CD4-positive, alpha-beta T cell treated with Interferon gamma for 1 hour (primary cell): Measurements from ENCODE around the gene SRRM2.

Experiments used
- DNase-seq: peaks from one replicate; pipeline ENCODE4 v3.0.0-alpha.2; 2020

Gene SRRM2

GRCh38 chr16:2752035-2752849, at the start of gene SRRM2:
Gene SRRM2, plus strand, starts transcription at chr16:2752638. Its CDS starts 3,727 bp downstream, at chr16:2756365.
- peak; percentile 94 for DNase-seq

DNA sequence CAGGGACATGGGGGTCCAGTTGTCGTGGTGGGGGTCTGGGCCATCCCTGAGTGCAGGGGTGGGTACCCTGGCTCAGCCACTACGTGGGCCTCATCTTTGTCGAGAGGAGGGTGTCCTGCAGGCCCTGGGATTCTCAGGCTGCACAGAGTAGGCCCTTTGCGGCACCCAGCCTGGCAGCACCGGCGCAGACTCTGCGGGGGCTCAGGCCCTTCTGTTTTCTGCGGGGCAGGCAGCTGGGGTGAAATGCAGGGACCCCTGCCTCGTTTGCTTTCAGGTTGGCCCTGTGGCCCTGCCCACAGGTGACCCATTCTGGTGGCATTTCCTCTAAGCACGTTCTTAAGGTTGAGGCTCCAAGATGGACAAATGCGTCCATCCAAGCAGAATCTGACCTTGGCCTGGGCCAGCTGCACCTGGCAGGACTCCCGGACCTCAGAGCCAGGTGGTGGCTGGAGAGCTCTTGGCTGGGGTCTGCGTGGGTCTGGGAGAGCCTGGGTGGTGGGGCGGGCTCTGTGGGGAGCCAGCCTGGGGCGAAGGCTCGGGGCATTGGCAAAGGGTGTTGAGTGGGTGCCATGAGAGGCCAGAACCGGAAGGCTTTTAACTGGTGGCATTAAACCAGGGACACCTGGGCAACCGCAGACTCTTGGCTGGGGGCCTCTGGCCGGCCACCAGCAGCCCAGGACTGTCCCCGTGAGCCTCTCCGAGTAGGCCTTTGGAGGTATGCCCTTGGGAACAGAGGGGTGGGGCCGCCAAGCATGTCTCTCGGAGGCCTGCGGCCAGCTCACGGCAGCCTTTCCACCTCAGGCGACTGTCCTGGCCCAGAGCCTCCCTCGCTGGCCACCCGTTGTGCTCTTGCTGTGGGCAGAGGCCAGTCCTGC, 49.3 kb upstream of the SRRM2 start:
- no peak for DNase-seq

DNA sequence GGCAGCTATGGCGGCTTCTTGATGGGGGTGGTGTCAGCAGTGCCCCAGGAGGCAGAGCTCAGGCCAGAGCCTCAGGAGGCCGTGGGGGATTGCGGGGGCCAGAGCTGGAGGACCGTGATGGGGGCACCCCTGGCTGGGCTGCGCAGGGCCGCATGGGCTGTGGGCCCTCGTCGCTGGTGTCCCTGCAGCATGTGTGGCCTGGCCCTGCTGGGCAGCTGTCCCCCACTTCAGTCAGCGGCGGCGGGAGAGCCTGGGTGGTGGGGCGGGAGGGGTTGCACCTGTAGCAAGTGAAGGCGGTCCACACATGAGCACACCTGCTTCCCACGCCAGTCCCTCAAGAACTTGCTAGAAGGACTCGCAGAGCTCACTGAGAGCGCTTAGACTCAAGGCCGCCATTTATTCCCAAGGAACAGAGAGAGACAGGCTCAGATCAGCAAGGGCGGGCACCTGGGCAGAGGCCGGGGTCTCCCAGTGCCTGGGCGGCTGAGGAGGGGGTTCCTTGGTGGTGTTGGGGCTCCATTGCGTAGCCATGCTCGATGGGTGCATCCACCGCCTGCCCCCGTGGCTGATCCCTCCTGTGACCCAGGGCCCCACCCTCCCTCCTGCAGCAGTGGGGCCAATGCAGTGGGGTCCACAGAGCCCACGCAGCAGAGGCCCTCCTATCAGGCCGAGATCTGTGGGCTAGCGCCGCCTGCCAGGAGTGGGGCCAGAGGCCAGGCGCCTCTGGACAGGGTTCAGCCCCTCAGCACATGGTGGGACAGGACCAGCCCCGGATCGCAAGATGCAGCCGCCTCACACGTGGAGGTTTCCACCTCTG, 48.1 kb upstream of the SRRM2 start:
- no peak for DNase-seq

DNA sequence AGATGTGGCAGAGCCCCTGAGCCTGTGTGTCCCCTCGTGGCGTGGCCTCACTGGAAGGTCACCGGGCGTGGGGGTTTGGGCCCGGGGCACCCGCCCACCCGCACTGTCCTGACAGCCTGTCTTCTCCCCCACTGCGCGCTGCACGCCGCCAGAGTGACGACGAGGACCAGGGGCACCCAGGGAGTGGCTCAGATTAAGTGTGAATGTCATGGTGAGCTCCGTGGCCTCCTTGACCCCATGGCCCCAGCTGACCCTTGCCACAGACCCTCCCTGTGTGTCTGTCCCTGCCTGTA, 47.5 kb upstream of the SRRM2 start:
- no peak for DNase-seq

GRCh38 chr16:2705351-2705750, 47.1 kb upstream of the SRRM2 start:
- DNase-seq = no peak

DNA sequence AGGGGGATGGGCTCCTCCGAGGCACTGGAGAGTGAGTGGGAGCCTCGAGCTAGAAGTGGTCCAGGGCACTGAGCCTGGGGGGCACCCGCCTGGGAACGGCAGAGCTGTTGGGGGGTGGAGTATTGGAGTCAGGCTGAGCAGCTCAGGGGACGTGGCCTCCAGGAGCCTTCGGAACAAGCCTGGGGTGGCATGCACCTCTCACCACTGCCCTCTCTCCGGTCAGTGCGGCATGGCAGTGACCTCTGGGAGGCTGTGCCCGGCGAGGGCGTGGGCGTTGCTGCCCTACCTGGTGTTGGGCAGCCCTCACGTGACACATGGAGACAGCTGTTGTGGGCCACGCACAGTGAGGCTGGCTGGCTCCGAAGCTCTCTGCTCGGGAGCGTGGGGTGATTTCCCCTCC, 46.4 kb upstream of the SRRM2 start:
- DNase-seq = no peak

- DNase-seq = no peak
Measured at GRCh38 chr16:2706611-2707311, 45.7 kb upstream of the SRRM2 start.

DNA sequence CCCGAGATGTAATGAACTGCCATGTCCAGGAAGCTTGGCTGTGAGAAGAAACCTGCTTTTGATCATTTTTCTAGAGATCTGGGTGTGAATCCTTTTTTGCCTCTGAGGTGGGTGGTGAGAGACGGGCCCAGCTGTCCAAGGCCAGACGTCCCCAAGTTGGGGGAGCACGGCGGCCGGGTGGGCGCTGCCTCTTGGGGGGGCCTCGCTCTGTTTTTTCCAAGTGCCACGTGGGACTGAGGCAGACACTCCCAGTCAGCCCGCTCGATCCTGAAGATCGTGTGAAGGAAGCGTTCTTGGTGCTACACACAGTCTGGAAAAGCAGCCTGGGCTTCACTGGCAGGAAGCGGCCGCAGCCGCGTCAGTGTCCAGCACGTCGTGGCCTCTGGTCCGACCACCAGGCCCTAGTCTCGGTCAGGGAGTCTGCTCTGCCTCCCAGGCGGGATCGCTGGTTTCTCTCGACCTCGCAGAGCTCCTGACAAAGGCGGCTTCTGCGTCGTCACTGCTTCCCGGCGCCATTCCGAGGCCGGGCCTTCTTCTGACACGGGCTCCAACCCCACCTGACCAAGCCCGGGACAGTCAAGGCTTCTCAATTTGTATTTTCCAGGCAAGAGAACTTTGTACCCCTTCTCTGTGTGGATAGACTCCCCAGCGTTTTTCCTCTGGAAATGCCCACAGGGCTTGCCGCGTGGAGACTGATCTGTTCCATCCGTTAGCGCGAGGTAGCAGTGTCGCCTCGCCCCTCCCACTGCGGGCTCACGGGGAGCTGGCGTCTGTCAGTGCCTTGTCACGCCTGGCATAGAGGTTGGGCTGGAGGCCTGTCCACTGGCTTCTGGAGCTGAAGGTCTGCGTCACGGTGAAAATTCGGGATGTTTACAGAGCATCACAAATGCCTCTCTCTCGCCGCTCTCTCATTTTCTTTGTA, 44.8 kb upstream of the SRRM2 start:
- no peak for DNase-seq

DNA sequence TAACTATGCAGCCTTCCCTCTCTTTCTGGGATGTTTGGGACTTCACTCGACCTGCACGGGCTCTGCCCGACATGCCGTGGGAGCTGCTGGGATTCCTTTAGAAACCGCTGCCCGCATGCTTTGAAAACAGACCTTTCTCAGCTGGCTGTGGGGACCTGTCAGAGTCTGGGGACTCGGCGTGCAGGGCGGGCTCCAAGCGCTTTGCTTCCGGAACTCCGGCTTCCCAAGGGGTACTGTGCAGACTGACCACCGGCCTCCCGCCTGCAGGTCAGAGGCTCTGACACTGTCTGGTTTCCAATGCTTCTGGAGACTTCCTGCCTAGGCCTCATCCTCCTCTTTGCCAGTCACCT, 44.2 kb upstream of the SRRM2 start:
- no peak for DNase-seq

DNA sequence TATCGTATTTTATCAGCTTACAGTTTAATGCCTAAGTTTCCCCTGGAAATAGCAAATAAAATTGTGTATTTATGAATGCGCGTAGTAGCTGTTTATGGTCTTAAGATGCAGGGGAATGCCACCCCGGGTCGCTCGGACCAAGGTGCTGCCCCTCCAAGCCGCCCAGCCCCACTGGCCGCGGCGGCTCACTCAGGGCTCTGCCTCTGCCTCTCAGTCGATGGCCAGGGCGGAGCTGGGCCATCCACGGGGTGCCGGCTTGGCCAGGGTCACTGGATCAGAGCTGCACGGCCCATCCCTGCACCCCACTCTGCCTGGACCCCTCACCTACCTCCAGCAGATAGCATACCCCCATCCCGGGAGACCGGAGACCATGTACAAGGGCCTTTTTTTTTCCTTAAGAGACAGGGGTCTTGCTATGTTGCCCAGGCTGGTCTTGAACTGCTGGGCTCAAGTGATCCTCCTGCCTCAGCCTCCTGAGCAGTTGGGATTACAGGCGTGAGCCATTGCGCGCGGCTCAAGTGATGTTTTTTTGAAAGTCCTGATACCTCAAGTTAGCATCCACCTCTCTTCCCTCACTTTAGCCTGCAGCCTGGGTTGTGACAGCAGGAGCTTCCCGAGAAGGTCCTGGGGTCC, 43.4 kb upstream of the SRRM2 start:
- no peak for DNase-seq

GRCh38 chr16:2709588-2709984, 42.9 kb upstream of the SRRM2 start:
- DNase-seq = no peak

GRCh38 chr16:2710021-2710710, 42.3 kb upstream of the SRRM2 start:
- no peak for DNase-seq

GRCh38 chr16:2710711-2711231, 41.7 kb upstream of the SRRM2 start:
- no peak for DNase-seq

DNA sequence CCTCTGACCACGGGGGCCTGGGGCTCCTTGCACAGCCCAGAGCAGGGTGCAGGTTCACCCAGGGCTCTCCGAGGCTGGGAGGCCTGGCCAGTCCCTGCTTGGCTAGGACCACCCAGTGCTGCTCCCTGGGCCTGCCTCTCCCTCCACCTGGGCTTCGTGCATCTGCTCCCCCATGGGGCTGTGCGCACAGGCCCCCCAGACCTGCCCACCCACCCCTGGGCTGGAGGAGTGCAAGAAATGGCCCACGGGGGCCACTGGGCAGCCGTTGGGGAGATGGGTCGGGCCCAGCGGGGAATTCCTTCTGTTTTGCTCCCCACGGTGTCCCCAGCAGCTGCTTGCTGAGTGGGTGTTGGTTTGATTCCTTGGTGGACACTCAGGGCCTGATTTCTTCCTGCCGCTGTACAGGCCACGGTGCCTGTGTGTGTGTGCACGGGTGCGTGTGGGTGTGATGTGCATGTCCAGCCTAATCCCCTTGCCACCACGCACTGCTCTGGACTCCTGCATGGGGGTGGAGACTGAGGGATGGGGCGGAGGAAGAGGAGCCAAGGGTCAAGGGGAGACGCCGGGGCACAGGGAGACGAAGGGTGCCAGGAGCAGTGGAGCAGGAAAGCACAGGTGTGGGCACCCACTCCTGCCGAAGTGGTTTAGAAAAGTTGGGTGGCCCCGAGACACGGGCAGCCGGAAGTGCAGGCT, 40.9 kb upstream of the SRRM2 start:
- no peak for DNase-seq

GRCh38 chr16:2712063-2712441, 40.4 kb upstream of the SRRM2 start:
- DNase-seq = no peak

- DNase-seq = no peak
Measured at GRCh38 chr16:2712546-2712945, 39.9 kb upstream of the SRRM2 start.

GRCh38 chr16:2713523-2713922, 38.9 kb upstream of the SRRM2 start:
- no peak for DNase-seq

- DNase-seq = no peak
Measured at GRCh38 chr16:2713985-2714774, 38.3 kb upstream of the SRRM2 start.

DNA sequence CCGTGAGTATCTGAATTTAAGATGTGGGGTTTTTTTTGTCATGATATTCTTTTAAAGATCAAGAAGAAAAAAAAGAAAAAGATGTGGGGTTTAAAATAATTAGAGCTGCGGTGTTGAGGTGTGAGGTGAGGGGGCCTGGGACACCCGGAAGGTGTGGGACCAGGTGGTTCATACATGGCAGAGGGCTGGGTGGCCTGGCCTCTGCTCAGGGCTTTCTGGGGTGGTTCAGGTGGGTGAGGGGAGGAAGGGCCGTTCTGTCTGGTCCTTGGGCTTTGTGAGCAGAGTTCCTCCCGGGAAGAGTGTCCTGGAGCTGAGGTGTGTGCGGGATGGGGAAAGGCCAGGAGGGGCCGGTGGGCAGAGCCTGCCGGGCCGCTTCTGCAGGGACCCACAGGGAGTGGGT, 37.4 kb upstream of the SRRM2 start:
- no peak for DNase-seq
